ENCODE results near the gene MEX3D.
"Not testable (repeated sequence)": the region's sequence is repeated elsewhere in the genome, so short reads cannot be mapped to it uniquely, and the experiment has no call there.

MEX3D gene

DNA sequence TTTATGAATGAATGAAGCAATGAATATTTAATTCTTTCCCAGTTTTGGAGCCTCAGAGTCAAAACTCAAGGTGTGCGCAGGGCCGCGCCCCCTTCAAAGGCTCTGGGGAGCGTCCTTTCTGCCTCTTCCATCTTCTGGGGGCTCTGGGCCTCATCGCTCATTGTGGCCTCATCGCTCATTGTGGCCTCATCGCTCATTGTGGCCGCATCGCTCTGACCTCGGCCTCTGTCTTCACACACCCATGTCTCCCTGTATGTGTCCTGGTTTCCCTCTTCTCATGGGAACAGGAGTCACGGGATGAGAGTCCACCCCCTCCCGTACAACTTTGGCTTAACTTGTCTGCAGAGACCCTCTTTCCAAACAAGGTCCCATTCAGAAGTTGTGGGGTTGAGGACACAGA lies 3.2 kb upstream of the MEX3D start:
- no peak for DNase-seq (ENCODE audit: low read depth)

DNA sequence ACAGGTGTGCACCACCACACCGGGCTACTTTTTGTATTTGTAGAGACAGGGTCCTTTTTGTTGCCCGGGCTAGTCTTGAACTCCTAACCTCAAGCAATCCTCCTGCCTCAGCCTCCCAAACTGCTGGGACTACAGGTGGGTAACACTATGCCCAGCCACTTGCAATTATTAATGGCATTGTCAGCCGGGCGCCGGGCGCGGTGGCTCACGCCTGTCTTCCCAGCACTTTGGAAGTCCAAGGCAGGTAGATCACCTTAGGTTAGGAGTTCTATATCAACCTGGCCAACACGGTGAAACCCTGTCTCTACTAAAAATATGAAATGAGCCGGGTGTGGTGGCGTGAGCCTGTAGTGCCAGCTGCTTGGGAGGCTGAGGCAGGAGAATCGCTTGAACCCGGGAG lies 2.7 kb upstream of the MEX3D start:
- DNase-seq (ENCODE audit: low read depth) = no peak

DNA sequence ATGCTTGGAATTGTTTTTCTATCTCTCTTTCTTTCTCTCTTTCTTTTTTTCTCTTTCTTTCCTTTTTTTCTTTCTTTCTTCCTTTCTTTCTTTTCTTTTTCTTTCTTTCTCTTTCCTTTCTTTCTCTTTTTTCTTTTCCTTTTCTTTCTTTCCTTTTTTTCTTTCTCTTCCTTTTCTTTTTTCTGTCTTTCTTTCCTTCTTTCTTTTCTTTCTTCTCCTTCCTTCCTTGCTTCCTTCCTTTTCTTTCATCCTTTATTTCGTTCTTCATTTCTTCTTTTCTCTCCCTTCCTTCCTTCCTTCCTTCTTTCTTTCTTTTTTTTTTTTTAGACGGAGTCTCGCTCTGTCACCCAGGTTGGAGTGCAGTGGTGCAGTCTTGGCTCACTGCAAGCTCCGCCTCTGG lies 1.9 kb upstream of the MEX3D start:
- DNase-seq (ENCODE audit: low read depth) = no peak

DNA sequence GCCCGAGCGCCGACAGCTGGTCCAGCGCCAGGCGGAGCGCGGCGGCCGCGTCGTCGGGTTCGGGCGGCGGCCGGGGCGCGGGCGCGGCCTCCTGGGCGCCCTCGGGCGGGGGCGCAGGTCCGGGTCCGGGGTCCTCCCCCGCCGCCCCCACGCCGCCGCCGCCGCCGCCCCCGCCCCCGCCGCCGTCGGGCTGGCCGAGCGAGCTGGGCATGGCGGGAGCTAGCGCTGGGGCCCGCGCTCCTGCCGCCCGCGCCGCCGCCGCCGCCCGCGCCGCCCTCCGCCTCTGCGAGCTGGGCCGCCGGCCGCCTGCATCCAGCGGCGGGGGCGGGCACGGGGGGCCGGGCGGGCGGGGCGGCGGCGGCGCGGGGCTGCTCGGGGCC lies 287 bp downstream of the MEX3D start:
- DNase-seq (ENCODE audit: low read depth) = no peak

DNA sequence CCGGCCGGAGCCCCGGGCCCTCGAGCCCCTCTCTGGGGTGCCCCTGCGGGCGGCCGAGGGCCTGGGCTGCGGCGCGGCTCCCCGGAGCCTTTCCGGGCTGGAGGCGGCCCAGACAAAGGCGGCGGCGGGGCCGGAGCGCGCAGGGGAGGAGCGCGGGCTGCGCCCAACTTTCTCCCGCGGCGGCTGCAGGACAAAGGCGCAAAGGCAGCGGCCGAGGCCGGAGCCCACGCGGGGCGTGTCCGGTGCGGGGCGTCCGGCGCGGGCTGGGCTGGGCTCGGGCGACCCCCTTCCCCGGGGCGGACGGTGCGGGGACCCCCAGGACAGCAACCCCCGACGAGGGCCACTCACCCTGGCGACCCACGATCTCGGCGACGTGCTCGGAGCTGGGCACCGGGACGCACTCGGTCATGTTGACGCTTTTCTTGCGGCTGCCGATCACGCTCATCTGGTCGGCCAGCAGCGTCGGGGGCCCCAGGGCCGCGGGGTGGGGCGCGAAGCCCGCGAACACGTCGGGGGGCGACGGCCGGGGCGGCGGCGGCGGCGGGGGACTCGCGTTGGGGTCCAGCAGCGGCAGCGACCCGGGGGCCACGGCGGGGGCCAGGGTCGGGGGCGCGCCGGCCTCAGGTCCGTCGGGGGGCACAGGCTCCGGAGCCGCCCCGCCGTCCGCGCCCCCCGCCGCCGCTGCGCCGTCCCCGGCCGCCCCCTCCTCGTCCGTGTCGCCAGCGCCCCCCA lies 843 bp downstream of the MEX3D start:
- DNase-seq (ENCODE audit: low read depth) = no peak

DNA sequence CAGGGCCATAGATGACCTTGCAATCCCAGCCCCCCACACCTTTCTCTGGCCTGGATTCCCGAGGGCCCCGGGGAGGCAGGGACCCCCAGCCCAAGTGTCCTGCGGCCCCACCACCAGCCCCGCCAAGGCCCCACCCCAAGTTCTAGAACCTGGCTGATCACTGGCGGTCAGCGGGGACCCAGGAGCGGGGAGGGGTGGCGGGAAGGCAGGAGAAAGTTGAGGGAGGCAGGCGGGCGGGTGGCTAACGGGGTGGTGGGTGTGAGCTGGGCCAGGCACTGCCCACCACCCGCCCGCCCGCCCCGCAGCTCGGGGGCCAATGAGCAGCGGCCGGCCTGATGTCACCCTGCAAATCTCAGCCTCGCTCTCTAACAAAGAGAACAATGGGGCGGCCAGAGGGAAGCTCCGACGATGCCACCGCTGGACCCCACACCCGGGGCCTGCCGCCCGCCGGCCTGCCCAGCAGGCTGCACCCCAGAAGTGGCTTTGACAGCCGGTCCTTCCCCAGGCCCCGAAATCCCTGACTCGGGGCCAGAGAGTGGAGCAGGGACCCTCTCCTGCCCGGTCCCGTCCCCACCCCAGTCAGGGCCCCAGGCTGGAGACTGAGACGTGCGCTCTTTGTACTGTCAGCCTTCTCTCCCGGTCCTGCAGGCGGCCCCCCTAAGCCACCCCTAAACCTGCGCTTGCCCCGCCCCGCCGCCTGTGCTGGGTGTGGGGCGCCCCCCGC lies 1.6 kb downstream of the MEX3D start:
- DNase-seq (ENCODE audit: low read depth) = no peak

DNA sequence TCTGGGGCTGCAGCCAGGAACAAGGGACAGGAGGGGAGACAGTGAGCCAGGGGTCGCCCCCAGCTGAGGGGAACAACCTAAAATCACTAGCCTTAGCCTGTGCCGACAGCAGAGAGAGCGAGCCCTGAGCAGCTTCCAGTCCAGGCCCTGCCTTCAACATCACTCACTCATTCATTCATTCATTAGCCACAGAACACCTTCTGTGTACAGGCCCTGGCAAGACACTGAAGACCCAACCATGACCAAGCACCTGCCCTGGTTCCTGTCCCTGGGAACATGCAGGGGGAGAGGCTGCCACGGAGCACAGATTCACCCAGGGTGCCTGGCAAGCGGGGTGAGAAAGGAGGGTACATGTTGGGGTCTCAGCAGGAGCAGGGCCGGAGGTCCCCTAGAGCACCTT lies 4.9 kb downstream of the MEX3D start:
- no peak for DNase-seq (ENCODE audit: low read depth)

DNA sequence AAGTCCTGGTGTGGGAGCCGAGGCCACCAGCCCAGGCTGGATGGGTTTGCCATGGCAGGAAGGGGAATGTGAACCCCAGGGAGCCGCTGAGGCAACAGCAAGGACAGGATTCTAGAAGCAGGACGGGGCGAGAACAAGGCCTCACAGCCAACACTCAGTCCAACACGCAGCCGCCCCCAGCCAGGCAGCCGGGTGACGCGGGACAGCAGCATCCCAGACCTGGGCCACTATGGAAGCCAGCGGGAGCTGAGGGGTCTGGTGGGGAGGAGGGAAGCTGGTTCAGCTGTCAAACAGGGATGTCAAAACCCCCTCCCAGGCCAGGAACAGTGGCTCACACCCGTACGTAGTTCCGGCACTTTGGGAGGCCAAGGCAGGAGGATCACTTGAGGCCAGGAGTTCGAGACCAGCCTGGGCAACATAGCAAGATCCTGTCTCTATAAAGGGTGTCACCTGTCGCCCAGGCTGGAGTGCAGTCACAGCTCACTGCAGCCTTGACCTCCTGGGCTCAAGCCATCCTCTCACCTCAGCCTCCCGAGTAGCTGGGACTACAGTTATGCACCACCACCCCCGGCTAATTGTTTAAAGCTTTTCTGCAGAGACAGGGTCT lies 6.8 kb downstream of the MEX3D start:
- DNase-seq (ENCODE audit: low read depth) = no peak

DNA sequence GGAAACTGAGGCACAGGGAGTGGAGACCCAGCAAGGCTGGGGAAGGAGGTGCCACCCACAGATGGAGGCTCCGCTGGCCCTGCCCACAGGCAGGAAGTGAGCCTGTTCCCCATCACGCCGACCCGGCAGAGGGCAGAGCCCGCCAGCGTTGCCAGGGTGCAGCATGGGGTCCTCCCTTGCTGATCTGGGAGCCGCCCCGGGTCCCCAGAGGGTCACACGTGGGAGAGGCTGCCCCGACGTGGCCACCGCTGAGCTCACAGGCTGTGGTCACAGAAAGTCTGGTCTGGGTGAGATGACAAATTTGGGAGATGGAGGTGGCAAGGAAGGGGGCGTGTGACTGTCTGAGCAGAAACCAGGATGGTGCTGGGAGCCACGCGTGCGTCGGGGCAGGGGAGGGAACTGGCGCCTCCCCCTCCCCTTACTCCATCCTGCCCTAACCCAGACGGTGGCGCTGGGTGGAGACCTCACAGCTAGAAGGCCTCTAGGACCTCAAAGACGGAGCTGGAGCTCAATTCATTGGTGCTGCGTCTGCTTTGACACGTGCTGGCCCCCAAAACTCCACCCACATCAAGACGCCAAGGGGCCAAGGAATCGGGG lies 7.7 kb downstream of the MEX3D start:
- no peak for DNase-seq (ENCODE audit: low read depth)

DNA sequence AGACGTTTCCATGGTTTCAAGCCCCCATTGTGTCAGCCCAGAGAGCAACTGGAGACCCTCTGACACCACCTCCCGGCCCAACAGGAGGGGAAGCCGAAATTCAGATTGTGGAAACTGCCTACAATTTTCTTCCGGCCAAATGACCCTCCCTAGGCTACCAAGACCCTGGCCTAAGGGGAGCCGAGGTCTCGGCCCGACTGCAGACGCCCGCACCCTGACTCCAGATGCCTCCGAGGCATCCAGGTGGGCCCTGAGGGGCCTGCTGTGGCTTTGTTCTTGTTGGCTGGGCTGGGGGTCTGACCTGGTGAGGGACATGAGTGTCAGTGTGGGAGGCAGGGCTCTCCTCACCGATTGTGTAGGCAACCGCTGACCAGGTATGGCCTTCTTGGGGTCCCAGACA lies 9.6 kb downstream of the MEX3D start:
- DNase-seq (ENCODE audit: low read depth) = no peak

DNA sequence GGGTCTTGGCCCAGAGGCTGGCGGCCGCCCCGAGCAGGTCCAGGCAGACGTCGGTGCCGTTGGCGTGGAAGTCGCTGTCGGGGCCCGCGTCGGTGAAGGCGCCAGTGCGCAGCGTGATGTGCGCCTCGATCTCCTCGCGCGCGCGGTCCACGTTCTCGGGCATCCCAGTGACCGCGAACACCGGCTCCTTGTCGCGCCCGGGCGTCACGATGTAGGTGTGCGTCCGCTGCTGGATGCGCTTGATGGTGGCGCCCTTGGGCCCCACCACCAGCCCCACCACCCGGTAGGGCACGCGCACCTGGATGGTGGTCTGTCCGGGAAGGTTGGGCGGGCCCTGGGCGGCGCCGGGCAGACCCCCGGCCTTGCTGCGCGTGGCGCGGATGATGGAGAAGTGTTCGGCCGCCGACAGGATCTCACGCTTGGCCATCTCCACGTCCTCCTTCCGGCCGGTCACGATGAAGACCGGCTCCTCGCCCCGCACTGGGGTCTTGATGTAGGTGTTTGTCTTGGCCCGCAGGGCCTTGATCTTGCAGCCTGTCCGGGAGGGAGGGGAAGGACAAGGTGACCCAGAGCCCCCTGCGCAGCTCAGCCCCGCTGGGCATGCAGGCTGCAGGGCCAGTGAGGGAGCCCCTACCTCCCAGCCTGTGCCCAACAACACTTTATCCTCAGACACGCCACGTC lies 11.6 kb downstream of the MEX3D start:
- DNase-seq (ENCODE audit: low read depth) = no peak

DNA sequence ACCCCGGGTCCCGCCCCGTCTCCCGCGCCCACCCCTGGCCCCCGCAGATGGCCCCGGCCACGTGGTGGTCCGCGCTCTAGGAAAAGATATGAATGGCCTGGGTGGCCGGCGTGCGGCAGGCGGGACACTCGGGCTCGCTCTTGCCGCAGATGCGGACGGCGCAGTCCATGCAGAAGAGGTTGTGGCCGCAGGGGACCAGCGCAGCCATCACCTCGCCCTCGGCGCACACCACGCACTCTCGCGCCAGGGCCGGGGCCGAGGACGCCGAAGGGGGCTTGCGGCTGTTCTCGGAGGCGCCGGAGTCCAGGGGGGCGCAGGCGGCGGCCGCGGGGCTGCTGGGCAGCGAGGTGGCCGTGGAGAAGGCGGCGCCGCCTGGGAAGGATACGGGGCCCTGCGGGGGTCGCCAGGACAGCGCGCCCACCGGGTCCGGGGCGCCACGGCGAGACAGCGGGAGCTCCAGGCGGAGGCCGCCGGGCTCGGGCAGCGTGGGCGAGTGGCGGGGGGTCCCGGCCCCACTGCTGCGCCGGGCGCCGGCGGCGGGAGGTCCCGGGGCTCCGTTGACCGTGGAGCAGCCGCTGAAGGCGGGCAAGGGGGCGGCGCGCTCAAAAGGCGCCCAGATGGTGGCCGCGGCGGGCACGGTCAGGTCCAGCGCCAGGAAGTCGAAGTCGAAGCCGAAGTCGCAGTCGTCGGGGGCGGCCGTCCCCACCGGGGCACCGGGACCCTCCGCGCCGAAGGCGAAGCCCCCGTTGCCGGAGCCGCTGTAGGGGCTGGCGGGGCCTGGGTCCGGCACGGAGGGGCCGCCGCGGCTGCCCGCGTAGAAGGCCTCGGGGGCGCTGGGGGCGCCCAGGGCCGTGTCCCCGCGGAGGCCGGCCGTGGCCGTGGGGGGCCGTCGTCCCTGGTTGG lies 12.4 kb downstream of the MEX3D start:
- DNase-seq (ENCODE audit: low read depth) = no peak

DNA sequence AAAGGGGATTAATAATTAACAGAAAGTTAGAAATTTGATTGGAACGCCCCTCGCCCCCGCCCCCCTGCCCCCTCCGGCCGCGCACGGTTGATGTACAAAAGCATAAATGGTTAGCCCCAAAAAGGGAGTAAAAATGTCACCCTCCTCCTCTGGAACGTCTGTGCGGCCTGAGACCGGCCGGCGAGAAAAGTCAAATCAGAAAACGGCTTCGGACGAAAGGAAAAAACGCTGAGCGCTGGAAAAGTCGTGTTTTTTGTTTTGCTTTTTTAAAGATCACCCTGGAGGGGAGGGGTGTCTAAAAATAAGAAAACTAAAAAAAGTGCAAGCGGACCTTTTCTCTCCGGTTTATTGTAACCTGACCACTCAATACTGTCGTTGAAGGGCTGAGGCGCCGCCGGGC lies 13.2 kb downstream of the MEX3D start:
- DNase-seq (ENCODE audit: low read depth) = no peak

DNA sequence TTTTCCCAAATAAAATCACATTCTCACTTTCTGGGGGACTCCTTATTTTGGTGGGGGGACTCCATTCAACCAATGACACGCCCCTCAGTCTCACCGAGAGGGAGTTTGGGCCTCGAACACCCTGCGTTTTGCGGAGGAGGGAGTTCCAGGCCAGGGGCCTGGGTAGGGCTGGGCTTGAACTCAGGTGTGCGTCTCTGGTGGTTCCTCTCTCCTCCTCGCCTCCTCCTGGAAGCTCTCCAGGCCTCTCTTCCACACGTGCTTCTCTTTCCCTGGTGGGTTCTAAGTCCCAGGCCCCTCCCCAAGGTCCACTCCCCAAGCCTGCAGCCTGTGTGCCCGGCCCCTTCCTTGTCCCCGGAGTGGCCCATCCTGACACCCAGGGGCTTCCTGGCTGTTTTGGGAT lies 14.7 kb downstream of the MEX3D start:
- DNase-seq (ENCODE audit: low read depth) = no peak

DNA sequence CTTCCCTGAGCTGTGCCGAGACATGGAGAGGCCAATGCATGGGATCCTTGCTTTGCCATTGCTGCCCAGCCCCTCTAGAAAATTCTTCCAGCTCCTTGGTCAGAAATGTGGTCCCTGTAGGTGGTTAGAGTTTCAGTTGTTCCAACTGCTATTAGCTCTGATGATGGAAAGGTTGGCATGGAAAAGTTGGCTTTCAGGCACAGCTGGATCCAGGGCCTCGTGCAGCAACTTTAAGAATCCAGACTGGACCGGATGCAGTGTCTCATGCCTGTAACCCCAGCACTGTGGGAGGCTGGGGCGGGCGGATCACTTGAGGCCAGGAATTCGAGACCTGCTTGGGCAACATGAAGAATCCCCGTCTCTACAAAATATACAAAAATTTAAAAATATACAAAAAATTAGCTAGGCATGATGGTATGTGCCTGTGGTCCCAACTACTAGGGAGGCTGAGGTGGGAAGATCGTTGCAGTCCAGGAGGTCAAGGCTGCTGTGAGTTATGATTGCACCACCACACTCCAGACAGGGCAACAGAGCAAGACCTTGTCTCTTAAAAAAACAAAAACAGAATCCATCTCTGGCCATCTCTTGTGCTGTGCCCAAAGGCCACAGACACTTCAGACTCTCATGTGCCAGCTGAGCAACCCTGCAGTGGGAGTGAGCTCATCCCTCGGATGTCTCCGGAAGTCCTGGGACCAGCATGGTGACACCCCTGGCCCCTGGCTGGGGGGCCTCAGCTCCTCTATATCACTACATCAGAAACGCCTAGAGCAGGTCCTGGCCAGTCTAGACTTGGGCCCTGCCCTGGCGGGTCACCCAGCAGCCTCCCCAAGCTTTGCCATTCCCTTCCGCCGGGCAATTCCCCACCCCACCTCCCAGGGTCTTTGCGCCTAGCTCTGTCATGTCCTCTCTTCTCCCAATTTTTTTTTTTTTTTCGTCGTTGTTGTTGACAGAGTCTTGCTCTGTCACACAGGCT lies 16.8 kb downstream of the MEX3D start:
- no peak for DNase-seq (ENCODE audit: low read depth)

DNA sequence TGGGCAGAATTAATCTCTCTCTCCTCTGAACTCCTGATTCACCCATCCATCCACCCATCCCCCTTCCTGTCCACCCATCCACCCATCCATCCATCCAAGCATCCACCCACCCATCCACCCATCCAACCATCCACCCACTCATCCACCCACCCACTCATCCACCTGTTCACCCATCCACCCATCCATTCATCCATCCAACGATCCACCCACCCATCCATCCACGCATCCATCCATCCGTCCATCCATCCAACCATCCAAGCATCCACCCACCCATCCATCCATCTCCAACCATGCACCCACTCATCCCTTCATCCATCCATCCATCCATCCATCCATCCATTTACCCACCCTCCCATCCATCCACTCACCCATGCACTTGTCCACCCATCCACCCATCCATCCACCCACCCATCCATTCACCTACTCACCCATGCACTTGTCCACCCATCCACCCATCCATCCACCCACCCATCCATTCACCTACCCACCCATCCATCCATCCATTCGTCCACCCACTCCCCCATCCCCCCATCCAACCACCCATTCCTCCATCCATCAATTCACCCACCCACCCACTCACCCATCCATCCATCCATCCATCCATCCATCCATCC lies 18.7 kb downstream of the MEX3D start:
- DNase-seq (ENCODE audit: low read depth) = no peak

DNA sequence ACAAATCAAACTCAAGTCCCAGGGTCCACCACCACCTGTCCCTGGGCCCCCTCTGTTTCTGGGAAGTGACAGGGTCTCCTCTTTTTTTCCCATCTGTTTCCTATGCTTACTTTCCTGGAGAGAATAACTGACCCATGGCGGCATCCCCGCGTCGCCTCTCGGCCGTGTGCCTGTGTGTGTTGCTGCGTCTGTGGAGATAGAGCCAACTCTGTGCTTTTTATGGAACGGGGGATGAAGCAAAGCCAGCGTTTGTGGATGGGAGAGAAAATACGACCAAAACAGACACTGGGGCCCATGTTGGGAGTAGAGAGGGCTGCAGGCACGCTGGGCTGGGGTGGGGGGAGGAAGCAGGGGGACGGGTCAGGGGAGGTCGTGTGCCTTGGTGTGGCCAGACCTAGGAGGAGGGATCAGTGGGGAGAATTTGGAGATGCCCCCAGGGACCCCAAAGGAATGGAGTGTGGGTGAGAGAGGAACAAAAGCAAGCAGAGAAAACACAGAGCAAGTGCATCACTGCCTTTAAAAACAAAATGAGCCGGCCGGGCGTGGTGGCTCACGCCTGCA lies 27.7 kb downstream of the MEX3D start:
- no peak for DNase-seq (ENCODE audit: low read depth)

DNA sequence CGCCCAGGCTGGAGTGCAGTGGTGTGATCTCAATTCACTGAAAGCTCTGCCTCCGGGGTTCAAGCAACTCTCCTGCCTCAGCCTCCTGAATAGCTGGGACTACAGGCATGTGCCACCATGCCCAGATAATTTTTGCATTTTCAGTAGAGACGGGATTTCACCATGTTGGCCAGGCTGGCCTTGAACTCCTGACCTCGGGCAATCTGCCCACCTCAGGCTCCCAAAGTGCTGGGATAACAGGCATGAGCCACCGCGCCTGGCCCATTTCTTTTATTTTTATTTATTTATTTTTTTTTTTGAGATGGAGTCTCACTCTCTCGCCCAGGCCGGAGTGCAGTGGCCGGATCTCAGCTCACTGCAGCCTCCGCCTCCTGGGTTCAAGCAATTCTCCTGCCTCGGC lies 28.4 kb downstream of the MEX3D start:
- not testable (repeated sequence) for DNase-seq (ENCODE audit: low read depth)

DNA sequence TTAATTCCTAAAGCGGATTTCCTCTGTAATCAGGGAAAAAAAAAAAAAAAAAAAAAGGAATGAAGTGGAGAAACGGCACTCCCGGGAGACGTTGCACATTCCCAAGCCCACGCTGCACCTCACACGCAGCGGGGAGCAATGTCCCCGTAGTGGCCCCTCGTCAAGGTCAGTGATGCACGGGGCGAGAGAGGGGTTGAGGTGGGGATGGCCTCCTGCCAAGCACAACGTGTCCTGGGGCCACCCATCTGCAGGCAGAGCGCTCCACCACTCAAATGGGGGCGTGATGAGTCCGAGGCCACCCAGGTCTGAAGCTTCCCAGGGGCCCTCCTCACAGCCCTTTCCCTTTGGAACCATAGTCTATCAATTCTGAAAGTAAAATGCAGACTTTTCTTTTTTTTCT lies 29.1 kb downstream of the MEX3D start:
- DNase-seq (ENCODE audit: low read depth) = no peak

Measured in T-helper 22 cell (primary cell).